Esophagus (tissue), 2 donors: ENCODE data around the gene NCOA1. TPM values are rescaled to one million over a fixed set of nuclear protein-coding genes. Genes with fewer than 3 reads are reported as not detected.

Experiments used
- H3K27ac ChIP-seq, 2 donors: one replicate each; pipeline ENCODE4 v1.5.1; 2013; ENCODE audit warnings: low read depth in 2 of 2, mild to moderate bottlenecking in 2 of 2, inconsistent platforms in 1 of 2, low read length in 1 of 2, moderate library complexity in 1 of 2
- H3K27me3 ChIP-seq, 2 donors: one replicate each; pipeline ENCODE4 v1.6.1; 2013; ENCODE audit warnings: low read length in 2 of 2, control low read depth in 1 of 2, mild to moderate bottlenecking in 1 of 2; ENCODE audit not compliant: insufficient read depth in 2 of 2, control insufficient read depth in 1 of 2
- H3K36me3 ChIP-seq, 2 donors: one replicate each; pipeline ENCODE4 v1.6.1; 2013; ENCODE audit warnings: low read length in 1 of 2; ENCODE audit not compliant: control insufficient read depth in 2 of 2, insufficient read depth in 2 of 2
- H3K4me1 ChIP-seq, 2 donors: one replicate each; pipeline ENCODE4 v1.6.1; 2013; ENCODE audit warnings: low read length in 1 of 2; ENCODE audit not compliant: control insufficient read depth in 2 of 2, insufficient read depth in 2 of 2
- H3K4me3 ChIP-seq, 2 donors: one replicate each; pipeline ENCODE4 v1.5.1; 2013; ENCODE audit warnings: low read length in 2 of 2, mild to moderate bottlenecking in 2 of 2, low read depth in 1 of 2, moderate library complexity in 1 of 2
- H3K9me3 ChIP-seq, 2 donors: one replicate each; pipeline ENCODE4 v1.6.1; 2013; ENCODE audit warnings: mild to moderate bottlenecking in 2 of 2, low read depth in 1 of 2, low read length in 1 of 2, moderate library complexity in 1 of 2; ENCODE audit not compliant: control insufficient read depth in 2 of 2, insufficient read depth in 1 of 2
- WGBS, 2 donors: extraction: QIAGEN DNeasy Blood & Tissue Kit; methylation state at CpG; one replicate each; pipeline ENCODE4 v1.1.7; 2013; 5-methylcytosine and 5-hydroxymethylcytosine counted together
- polyA plus RNA-seq, 2 donors: library from polyadenylated mRNA; stranded (reverse); fragments of 200-250 nt; gene quantifications; one replicate each; pipeline ENCODE4 v1.2.3, GENCODE V29; 2013
- donor health status: healthy with polysubstance abuse.
- donor health status: Bipolar disorder and iron deficiency.

The NCOA1 gene
- polyA plus RNA-seq, 2 donors: 8.7 to 13.7 TPM

DNA sequence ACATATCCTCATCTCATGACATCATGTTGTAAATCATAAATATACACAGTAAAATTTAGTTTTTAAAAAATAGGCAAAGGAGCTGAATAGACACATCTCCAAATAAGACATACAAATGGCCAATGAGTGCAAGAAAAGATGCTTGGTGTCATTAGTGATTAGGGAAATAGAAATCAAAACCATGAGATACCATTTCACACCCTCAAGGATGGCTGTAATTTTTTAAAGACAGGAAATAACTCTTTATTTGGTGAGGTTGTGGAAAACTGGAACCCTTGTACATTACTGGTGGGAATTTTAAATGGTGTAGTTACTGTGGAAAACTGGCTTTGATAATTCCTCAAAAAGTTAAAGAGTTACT lies 160.6 kb downstream of the NCOA1 start:
- Histone ChIP-seq H3K4me1 (no peaks in the 10 kb centered on the region), H3K9me3 (no peaks in the 10 kb centered on the region), H3K36me3 (no peaks in the 10 kb centered on the region), H3K4me3 (no peak overlapping the region), H3K27me3 (no peaks in the 10 kb centered on the region), H3K27ac (no peak overlapping the region)

DNA sequence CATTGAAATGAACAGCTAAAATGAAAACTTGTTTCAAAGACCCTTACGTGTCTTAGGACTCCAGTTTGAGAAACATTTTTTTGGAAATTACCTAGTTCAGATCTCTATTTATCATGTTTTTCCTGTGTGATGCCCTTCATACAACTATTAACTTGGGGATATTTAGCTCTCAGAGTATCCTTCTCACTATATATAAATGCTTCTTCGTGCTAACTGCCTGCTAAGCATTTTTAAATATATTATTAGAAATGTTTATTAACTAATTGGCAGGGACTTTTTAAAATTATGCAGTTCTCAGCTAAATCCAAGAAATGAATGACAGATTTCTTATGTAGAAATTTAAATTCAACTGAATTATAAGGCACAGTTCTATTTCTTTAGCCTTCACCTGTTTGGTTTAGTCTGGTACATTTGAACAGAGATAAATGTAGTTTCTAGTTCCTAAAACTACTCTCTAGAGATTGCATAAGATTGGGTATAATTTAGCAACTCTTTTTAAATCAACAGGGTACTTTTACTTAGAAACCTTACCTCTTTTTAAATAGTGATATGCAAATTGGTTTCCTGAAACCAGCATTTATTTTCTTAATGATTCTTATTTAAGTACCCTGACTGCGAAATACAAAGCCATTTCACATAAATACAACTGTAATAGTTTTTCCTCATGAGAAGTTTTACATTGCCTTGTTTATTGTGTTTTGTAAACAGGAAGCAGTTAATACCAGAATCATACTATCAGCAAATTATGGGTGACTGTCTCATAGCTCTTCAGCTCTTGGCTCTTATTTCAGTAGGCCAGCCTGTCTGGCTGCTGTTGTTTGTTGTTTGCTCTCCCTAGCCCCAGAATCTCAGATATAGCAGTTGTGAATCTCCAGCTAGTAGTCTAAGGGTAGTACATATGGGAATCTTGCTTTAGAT lies 161.5 kb downstream of the NCOA1 start:
- Histone ChIP-seq H3K27me3 (no peaks in the 10 kb centered on the region), H3K36me3 (no peaks in the 10 kb centered on the region), H3K27ac (no peak overlapping the region), H3K4me1 (no peaks in the 10 kb centered on the region), H3K9me3 (no peaks in the 10 kb centered on the region), H3K4me3 (no peak overlapping the region)
- WGBS, 2 donors: 87 to 88% methylated on average over 3 of the region's 3 CpGs

DNA sequence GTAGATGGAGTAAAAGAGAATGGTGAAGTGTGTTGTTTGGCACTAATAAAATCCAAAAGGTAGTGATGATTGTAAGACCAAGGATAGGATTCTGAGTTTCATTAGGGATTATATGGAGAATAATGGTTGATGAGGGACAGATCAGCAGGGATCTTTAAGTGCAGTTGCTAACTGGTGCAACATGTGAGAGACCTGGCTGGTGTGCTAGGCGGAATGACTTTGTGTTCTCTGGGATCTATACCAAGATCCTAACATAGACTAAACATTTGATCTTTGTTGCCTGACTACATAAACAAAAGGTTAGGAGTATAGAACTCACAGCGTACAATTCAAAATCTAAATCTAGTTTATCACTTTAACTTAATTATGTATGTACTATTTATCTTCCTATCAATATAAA lies 166.8 kb downstream of the NCOA1 start:
- Histone ChIP-seq H3K36me3 (no peaks in the 10 kb centered on the region), H3K4me1 (no peaks in the 10 kb centered on the region), H3K27ac (no peak overlapping the region), H3K9me3 (no peaks in the 10 kb centered on the region), H3K4me3 (no peak overlapping the region), H3K27me3 (no peaks in the 10 kb centered on the region)
- 73 to 85% methylated on average over 2 of the region's 2 CpGs for WGBS, 2 donors

DNA sequence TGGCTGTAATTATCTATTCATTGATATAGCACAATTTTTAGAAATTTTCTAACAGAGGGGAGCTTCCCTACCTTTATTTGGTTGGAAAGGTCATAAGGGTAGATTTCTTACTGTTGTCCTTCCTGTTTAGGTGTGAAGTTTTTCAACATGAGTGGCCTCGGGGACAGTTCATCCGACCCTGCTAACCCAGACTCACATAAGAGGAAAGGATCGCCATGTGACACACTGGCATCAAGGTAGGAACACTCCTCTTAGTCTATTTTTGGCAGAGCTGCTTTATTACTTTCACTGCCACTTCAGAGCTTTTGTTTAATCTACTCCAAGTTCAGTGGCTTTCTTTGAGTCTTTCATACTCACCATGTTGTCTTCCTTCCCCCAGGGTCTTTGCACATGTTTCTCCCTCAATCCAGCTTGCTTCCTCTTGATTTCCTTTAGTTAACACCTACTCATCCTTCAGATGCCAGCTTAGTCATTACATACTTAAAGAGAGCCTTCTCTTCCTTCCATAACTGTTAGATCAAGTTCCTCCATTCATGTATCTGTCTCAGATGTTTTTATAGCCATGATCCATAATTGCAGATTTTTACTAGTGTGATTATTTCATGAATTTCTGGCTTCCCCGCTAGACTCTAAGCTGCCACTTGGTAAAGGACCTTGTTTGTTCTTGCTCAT lies 167.6 kb downstream of the NCOA1 start:
- 79 to 88% methylated on average over 4 of the region's 4 CpGs for WGBS, 2 donors
- Histone ChIP-seq H3K27ac (no peak overlapping the region), H3K9me3 (no peaks in the 10 kb centered on the region), H3K36me3 (no peaks in the 10 kb centered on the region), H3K27me3 (no peaks in the 10 kb centered on the region), H3K4me1 (no peaks in the 10 kb centered on the region), H3K4me3 (no peak overlapping the region)

DNA sequence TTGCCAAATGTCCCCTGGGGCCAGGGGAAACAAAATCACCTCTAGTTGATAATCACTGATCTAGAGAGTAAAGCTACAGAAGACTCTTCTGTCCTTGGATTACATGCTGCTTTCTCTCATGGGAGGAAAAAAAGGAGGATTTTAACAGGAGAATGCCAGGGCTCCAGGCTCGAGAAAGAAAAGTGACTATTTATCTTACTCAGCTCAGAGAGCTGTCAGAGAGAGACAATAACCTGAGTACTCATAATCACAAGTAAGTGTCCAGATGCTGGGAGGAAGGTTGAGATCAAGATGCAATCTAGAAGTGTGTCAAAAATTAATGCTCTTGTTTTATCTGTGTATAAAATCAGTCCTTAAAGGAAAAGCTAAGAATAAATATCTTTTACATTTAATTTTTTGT lies 168.8 kb downstream of the NCOA1 start:
- Histone ChIP-seq H3K36me3 (no peaks in the 10 kb centered on the region), H3K27me3 (no peaks in the 10 kb centered on the region), H3K4me1 (no peaks in the 10 kb centered on the region), H3K27ac (no peak overlapping the region), H3K9me3 (no peaks in the 10 kb centered on the region), H3K4me3 (no peak overlapping the region)
- WGBS, 2 donors: 31 to 53% methylated on average over 1 of the region's 1 CpG

DNA sequence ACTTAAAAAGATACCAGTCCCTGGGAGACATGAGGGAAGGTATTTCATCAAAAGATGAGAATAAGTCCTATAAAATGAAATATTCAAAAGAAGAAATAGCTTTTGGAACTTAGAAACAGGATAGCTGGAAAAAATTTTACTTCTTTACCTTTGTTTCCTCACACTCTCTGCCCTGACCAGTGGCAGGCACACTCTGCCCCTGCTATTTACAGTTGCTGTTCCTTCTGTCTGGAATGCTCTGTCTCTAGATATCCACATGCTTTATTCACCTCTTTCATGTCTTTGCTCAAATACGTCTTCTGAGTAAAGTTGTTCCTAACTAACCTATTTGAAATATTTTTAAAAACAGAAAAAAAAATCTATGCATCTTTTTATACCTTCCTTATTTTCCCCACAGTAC lies 176.5 kb downstream of the NCOA1 start:
- H3K4me3 ChIP-seq: no peak overlapping the region
- no peaks in the 10 kb centered on the region for H3K36me3 ChIP-seq
- no peaks in the 10 kb centered on the region for H3K9me3 ChIP-seq
- no peak overlapping the region for H3K27ac ChIP-seq
- WGBS, 2 donors: 93 to 97% methylated on average over 1 of the region's 1 CpG
- no peaks in the 10 kb centered on the region for H3K27me3 ChIP-seq
- no peaks in the 10 kb centered on the region for H3K4me1 ChIP-seq

DNA sequence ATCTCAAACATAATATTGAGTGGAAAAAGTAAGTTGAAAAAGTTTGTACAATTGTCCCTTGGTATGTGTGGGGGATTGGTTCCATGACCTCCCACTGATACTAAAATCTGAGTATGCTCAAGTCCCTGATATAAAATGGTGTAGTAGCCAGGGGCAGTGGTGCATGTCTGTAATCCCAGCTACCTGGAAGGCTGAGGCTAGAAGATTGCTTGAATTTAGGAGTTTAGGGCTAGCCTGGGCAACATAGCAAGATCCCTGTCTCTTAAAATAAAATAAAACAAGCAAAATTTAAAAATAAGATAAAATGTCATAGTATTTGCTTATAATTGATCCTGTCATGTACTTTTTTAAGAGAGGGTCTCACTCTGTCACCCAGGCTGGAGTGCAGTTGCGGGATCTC lies 180.2 kb downstream of the NCOA1 start:
- 96 to 100% methylated on average over 1 of the region's 1 CpG for WGBS, 2 donors
- H3K27me3 ChIP-seq: no peaks in the 10 kb centered on the region

DNA sequence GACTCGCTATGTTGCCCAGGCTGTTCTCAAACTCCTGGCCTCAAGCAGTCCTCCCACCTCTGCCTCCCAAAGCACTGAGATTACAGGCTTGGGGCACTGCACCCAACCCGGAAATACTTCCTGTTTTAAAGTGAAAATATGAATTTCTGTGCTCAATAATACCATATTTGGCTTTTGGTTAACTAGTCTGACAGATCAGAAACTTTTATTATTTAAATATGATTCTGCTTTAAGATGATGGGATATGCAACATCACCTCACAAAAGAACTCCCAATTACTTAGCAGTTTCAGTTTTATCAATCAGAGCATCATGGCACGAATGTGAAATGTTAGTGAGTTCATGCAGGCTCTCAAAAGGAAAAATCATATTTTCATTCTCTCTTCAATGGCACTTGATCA lies 181.5 kb downstream of the NCOA1 start:
- WGBS, 2 donors: 73 to 79% methylated on average over 3 of the region's 3 CpGs
- Histone ChIP-seq H3K4me1 (no peaks in the 10 kb centered on the region), H3K36me3 (no peaks in the 10 kb centered on the region), H3K27ac (no peak overlapping the region), H3K27me3 (no peaks in the 10 kb centered on the region), H3K4me3 (no peak overlapping the region), H3K9me3 (no peaks in the 10 kb centered on the region)

More for the DNA sequence above, 180.2 kb downstream of the NCOA1 start:
- Histone ChIP-seq H3K9me3 (no peaks in the 10 kb centered on the region), H3K36me3 (no peaks in the 10 kb centered on the region), H3K4me3 (no peak overlapping the region), H3K4me1 (no peaks in the 10 kb centered on the region), H3K27ac (no peak overlapping the region)

DNA sequence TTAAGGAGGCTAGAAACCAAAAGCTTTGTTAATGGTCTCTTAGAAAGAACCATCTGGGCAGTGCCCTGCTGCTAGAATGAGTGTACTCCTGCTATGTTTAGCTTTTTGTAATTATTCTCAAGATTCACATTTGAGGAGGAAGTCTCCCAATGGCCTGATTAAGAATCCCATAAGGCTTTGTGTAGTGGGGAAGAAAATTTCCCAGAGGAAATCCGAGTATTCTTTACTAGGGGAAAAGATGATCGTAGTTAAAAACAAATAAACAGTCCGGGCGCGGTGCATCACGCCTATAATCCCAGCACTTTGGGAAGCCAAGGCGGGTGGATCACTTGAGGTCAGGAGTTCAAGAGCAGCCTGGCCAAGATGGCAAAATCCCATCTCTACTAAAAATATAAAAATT lies 184.3 kb downstream of the NCOA1 start:
- 77 to 79% methylated on average over 7 of the region's 7 CpGs for WGBS, 2 donors
- Histone ChIP-seq H3K27me3 (no peaks in the 10 kb centered on the region), H3K27ac (no peak overlapping the region), H3K9me3 (no peaks in the 10 kb centered on the region), H3K4me1 (no peaks in the 10 kb centered on the region), H3K36me3 (peaks cover 0 to 2% of the 10 kb centered on the region in 2 donors), H3K4me3 (no peak overlapping the region)

DNA sequence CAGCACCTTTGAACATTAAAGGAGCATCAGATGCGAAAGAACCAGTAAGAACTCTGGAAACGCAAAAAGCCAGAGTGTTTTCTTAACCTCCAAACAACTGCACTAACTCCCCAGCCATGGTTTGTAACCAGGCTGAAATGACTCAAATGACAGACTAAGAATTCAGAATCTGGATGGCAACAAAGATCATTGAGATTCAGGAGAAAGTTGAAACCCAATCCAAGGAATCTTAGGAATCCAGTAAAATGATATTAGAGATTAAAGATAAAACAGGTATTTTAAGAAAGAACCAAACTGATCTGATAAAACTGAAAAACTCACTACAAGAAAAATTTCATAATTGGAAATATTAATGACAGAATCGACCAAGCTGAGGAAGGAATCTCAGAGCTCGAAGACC lies 185.4 kb downstream of the NCOA1 start:
- H3K27me3 ChIP-seq: no peaks in the 10 kb centered on the region
- no peak overlapping the region for H3K4me3 ChIP-seq
- 97 to 99% methylated on average over 4 of the region's 4 CpGs for WGBS, 2 donors
- peaks cover 0 to 2% of the 10 kb centered on the region in 2 donors for H3K36me3 ChIP-seq
- no peak overlapping the region for H3K27ac ChIP-seq
- H3K9me3 ChIP-seq: no peaks in the 10 kb centered on the region
- H3K4me1 ChIP-seq: no peaks in the 10 kb centered on the region
